GM19397 (cell line): ENCODE measurements around the gene DNMT3B.

Experiments used
- ATAC-seq: cut with Tn5 transposase; IDR thresholded peaks from one replicate; pipeline ENCODE4 v1.9.1; 2021; ENCODE audit warnings: mild to moderate bottlenecking, moderate library complexity; ENCODE audit not compliant: unreplicated experiment

Gene DNMT3B

DNA sequence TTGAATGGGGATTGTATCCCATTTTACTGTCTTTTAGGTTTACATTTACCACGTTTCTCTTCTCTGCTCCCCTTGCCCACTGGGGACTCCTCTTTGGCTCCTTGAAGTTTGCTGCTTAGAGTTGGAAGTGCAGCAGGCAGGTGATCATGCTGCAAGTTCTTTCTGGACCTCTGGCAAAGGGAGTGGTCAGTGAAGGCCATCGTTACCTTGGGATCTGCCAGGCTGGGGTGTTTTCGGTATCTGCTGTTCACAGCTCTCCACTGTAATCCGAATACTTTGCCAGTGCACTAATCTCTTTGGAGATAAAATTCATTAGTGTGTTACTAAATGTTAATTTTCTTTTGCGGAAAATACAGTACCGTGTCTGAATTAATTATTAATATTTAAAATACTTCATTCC, 87.4 kb downstream of the DNMT3B start:
- ATAC-seq, result no peak

DNA sequence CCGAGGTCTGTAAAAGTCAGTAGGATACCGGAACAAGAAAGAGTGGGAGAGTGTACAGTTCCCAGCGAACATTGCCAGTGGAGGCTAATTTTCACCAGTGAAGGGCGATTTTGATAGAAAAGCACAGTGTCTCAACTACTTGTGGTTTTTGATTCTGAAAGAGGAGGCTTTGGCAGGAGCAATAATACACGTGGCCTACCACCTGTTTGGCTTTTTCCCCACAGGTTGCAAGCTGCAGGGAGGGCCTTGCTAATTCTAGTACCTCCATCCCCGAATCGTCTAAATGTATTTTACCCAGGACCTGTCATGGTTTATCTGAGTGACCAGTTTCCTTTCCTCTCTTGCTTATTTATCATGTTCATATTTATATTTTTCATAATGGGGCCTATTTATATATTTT, 93.2 kb downstream of the DNMT3B start:
- no peak for ATAC-seq

GRCh38 chr20:32858189-32858588, 96.0 kb downstream of the DNMT3B start:
- no peak for ATAC-seq
